HG03558 (cell line): ENCODE data around the gene JMJD4.

Experiments
- ATAC-seq: cut with Tn5 transposase; IDR thresholded peaks from one replicate; pipeline ENCODE4 v1.9.1; 2021; ENCODE audit warnings: moderate number of reproducible peaks; ENCODE audit not compliant: unreplicated experiment; ENCODE audit errors: extremely low read depth

JMJD4 gene, protein sequence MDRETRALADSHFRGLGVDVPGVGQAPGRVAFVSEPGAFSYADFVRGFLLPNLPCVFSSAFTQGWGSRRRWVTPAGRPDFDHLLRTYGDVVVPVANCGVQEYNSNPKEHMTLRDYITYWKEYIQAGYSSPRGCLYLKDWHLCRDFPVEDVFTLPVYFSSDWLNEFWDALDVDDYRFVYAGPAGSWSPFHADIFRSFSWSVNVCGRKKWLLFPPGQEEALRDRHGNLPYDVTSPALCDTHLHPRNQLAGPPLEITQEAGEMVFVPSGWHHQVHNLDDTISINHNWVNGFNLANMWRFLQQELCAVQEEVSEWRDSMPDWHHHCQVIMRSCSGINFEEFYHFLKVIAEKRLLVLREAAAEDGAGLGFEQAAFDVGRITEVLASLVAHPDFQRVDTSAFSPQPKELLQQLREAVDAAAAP

DNA sequence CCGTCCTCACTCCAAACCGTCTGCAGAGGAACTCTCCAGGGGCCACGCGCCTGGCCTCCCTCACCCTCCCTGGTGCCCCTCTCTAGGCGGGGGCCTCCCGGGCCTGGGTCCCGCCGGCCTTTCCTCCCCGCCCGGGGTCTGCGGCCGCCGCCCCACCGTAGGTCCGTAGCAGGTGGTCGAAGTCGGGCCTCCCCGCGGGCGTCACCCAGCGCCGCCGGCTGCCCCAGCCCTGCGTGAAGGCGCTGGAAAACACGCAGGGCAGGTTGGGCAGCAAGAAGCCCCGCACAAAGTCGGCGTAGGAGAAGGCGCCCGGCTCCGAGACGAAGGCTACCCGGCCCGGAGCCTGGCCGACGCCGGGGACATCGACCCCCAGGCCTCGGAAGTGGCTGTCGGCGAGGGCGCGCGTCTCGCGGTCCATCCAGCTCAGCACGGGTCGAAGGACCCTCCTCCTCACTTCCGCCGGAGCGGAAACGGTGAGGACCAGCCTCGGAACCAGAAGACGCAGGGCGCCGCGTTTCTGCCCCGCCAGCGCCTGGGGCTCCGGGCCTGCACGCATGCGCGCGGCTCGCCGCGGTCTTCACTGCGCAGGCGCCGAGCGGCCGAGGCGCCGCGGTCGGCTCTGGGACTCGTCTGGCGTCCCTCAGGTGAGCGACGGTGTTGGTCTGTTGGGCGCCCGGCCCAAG, at the start of gene JMJD4, which contains the start of gene SNAP47:
JMJD4 (minus strand) TSS at position 447 of the 683 bp plus-strand sequence; CDS start at position 418, 29 bp downstream.
SNAP47 (plus strand) TSS at position 580 of the 683 bp plus-strand sequence. CDS start 12,302 bp downstream, outside the sequence.
- peak; percentile 87 for ATAC-seq

DNA sequence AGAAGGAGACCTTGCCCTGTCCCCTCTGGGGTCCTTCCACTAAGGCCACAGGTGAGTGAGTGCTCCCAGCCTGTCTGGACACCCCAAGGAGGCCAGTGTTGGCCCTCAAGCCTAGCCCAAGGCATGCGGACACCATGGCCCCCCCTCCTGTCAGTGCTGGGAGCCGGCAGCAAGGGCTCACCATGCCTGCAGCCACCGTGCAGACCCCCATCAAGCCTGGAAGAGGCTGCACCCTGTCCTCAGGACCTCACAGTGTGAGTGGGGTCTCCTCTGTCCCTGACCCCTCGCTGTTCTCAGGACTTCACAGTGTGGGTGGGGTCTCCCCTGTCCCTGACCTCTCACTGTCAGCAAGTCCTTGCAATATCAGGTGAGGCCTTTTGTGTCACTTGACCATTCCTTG, 47.1 kb upstream of the JMJD4 start:
- ATAC-seq, result no peak

DNA sequence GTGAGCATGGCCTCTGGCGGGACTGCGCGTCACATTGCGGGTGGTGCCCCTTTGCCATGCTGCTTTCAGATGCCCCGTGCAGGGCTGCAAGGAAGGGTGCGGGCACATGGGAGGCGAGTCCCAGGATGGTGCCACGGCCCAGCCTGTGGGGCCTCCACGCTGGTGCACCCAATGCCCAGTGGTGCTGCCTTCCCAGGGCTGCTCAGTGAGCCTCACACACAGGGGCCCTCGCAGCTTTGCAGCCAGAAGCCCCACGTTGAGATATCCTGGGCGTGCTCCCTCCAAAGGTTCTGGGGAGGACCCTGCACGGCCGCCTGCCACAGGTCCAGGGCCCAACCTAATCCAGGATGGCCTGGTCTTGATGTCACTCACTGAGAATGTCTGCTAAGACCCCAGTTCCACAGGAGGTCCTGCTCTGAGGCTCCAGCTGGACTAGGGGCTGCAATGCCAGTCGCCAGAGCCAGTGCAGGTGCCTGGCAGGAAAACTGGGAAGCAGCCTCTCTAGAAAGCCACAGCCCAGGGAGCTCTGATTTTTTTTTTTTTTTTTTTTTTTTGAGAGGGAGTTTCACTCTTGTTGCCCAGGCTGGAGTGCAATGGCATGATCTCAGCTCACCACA, 46.3 kb upstream of the JMJD4 start:
- no peak for ATAC-seq

DNA sequence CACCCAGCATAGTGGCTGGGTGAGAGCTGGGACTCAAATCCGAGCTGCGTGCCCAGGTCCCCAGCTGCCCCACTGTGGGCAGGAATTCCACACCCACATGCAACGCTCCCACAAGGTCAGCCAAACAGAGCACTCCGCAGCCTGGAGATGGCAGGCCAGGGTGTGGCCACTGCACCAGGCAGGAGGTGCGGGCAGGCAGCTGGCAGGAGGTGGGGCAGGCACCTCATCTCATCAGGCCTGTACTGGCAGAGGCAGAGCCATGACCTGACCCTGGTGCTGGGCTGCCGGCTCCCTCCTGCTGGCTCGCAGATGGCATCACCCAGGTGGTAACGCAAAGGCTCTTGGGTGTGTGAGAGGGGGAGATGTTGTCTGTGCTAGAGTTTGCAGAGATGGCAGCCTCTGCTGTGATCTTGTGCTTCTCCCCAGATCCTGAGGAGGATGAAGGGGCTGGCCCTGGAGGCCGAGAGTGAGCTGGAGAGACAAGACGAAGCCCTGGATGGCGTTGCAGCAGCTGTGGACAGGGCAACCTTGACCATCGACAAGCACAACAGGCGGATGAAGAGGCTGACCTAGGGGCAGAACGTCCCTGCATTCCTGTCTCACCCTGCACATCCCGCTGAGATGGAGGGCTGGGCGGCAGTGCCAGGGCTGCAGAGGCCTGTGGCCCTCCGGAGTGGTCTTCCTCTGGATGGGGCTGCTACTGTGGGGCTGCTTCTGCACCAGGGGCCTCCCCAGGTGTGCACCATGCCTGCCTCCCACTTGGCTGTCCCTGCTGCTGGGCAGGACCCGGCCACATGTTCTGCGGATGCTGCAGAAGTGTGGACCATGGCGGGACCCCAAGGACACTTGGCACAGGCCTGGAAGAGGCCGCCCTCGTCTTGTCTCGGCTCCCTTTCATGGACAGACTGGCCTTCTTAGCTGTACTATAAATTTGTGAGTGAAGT, 45.3 kb upstream of the JMJD4 start:
- no peak for ATAC-seq

DNA sequence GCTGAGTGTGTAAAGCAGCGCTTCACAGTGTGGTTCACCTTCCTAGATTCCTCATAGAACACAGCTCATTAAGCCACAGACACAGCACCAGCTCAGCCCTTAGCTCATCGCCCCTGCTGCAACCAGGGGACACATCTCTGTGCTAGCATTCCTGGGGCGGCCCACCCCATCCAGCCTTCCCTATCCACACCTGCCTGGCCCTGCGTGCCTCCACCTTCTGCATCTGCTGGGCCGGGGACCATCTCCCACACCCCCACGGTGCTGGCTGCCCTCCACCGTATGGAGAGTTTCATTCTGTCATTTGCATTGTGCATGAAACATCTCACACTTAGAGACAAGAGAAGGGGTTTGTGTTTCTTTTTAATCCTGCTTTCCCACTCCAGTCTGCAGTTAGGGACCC, 44.6 kb upstream of the JMJD4 start:
- no peak for ATAC-seq

DNA sequence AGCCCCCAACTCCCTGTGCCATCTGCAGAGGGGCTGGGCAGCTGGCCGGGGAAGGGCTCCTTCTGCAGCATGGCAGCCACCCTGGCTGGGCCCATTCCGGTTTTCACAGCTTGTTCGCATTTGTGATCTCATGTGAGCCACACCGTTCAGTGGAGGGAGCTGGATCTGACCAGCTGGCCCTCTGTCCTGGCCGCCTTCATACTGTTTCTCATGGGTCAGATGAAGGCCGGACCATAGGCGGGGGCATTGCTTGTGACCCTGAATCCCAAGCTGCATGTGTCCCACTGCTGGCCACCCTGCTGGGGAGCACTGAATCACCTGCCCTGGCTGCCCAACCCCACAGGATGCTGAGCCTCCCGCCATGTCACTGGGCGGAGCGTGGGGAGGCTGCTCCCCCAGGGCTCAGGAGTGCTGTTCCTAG, 43.9 kb upstream of the JMJD4 start:
- no peak for ATAC-seq

DNA sequence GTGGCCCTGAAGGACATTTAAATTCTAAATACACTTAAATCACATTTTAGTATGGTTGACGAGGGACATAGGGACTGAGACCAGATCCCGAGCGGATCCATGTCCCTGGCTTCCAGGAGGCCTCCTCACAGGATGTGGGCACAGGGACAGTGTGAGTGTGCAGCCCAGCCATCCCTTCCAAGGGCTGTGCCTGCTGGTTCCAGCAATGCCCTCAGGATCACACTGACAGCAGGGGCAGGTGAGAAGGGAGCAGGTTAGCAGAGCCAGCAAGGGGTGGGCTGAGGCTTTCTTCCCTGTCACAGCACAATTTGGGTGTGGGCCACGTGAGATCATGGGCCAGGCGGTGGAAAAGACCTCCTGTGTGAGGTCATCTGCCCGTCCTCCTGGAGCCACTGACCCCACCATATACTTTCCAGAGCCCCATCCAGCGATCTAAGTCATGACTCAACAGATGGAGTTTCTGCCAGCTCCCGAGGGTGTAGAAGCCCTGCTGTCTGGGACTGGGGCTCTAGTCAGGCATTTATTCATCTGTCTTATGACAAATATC, 43.4 kb upstream of the JMJD4 start:
- no peak for ATAC-seq

DNA sequence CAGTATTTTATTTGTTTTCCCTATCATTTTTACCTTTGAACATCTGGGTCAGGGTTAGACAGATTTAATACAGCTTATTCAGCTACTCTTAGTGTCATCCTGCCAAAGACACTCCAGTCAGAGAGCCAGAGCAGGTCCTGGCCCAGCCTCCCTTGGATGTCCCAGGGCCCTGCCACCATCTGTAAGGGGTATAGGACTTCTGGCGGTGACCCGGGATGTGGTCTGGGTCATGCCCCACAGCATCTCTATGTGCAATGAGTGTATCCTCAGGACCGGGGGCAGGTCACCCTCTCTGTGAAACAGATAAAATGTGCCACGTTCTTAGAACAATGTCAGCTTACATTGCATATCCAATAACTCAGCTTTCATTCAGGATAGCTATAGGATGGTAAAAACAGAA, 42.5 kb upstream of the JMJD4 start:
- ATAC-seq, result no peak

DNA sequence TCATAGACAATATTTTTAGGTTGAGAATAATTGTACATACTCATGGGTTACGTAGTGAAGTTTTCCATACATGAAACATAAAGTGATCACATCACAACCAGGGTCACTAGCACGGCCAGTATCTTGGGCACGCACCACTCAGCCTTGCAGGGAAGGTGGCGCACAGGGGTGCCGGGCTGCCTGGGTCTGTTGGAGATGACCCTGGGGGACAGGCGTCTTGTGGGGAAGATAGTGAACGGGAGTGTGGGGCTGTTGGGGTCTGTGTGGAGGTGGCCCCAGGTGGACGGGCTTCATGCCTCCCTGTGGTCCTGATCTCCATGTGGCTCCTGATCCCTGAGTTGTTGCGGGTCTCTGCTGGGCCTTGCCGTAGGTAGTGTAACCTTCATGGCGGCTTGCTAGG, 42.1 kb upstream of the JMJD4 start:
- no peak for ATAC-seq

DNA sequence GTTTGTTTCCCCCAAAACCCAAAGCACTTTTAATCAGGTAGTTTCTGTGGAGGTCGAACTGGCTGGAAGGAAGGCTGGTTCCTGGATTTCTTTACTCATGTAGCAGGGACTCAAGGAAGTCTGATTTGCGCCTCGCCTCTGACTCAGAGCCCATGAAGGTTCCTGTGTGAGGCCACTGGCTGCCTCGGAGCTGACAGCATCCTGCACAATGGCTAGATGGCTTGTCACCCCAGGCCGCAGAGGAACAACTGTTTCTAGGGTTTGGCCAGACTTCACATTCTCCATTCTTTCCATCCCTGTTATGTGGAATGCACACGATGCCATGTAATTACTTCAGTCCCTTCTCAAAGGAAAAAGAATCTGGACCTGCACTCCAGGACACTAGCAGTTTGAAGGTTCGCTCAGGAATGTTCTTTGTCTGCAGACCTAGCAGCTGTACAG, 41.2 kb upstream of the JMJD4 start:
- no peak for ATAC-seq

DNA sequence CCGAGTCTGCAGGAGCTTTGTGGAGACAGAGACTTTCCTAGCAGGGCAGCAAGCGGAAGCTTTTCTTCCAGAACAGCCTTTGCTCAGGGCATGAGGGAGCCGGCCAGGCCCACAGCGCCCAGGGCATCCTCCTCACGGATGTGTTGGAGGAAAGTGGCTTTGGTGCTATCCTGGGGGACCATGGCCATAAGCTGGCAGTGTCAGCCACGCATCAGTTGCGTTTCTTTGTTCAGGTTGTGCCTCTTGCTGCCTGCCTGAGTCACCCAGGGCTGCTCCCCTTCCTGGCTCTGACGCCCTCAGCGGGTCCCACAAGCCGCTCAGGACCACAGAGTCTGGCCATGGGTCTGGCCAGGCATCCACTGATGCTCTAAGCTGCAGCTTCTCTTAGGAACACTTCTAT, 40.7 kb upstream of the JMJD4 start:
- ATAC-seq, result no peak

DNA sequence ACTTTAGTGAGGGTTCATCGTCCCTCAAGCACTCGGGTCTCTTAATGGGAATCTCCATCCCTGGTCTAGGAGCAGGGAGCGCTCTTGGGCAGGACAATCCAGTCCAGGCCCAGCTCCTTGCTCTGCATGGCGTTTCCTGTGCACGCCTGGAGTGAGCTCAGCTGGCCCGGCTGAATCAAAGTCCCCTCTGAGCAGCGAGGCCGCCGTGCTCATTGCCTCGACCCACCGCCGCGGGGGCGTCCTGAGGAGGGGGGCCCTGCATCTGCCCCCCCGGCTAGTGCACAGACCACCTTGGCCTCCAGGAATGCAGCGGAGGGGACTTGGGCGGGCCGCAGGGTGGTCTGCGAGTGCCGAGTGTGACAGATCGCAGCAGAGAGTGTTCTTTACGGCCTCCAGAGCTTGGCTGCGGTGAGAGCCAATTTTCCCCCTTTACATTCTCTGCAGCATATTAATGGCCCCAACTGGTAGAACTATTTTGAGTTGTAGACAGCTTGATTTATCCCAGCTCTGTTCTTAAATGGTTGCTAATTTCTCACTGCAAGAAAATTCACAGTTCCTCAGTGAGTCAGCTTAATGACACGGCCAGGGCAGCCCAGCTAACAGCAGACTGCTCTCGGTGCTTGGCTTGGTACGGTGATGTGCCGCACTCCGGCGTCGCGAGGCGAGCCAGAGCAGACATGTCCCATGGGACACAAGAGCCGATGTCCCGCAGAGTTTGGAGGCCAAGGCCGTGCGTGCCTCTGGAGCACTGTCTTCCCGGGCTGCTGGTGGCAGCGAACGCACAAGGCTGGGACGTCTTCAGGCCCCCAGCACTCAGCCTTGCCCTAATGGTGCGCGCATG, 39.9 kb upstream of the JMJD4 start:
- no peak for ATAC-seq

DNA sequence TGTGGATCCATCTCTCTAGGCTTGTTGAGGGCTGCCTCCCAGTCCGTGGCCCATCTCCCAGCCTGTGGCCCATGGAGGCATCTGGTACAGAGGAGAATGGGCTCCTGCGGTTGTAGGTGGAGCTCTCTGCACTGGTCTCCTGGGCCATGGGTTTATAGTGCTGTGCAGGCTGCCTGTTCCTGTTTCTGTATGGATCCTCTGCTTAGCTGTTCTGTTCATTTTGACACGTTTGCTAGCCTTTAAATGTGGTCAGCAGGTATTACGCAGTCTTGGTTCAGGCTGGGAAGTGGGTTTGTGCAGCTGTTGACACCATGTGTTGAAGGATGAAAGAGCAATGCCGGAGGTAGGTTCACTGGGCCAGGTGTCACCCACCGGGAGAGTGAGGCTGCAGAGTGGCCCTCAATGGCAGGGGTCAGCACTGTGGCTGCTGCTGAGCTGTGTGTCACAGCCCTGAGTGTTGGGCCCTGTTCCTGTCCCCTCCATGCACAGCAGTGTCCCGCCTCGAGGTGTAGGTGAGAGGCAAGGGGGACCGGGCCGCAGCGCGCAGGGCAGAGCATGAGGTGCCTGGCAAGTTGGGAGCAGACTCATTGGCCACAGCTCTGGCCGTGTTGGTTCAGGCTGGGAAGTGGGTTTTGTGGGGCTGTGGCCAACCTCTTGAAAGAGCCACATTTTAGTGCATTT, 39.1 kb upstream of the JMJD4 start:
- ATAC-seq, result no peak

DNA sequence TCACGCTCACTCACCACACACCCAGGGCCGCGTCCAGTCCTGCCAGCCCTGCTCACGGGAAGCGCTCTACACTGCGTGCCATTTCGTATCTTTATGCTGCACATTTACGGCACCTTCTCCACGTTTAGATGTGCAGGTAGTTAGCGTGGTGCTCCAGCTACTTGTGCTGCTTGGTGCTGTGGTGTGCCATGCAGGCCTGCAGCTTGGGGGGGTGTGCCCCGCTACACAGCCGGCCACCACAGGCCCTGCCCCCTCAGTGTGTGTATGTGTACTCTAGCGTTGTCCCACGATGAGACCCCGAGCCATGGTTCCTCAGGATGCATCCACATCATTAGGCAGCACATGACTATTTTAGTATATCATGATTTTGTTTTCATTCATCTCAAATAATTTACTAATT, 38.5 kb upstream of the JMJD4 start:
- ATAC-seq, result no peak

DNA sequence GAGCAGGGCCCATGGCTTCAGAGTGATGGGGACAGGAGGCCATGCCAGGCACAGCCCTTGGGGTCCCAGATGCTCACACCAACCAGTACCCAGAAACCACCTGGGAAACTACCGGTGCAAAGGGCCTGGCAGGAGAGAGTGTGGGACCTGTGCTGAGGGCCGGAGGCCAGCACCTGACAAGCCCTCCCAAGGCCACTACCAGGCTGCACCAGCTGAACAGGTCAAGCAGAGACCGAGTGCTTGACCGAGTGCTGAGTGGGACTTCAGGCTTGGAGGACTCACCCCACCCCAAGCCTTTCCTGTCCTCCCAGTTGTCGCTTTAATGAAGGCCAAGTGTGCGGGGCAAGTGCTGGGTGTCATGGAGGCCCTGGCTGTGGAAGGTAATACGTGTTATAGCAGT, 36.7 kb upstream of the JMJD4 start:
- no peak for ATAC-seq

DNA sequence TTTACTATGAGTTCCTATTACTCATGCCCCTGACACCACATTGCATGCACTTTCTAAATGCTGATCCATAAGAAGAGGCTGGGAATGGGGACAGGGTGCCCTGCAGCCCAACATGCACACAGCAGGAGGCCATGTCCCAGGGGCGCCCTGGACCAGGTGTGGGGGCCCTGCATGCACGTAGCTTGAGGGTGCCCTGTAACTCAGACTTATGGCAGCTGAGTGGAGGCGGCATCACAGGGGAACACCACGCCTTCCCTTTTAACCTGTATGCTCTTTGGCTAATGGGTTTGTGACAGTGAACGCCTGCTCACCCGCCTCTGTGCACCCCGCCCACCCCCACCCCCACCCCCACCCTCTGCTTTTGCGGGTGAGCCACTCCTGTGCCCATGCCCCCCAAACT, 36.2 kb upstream of the JMJD4 start:
- no peak for ATAC-seq

DNA sequence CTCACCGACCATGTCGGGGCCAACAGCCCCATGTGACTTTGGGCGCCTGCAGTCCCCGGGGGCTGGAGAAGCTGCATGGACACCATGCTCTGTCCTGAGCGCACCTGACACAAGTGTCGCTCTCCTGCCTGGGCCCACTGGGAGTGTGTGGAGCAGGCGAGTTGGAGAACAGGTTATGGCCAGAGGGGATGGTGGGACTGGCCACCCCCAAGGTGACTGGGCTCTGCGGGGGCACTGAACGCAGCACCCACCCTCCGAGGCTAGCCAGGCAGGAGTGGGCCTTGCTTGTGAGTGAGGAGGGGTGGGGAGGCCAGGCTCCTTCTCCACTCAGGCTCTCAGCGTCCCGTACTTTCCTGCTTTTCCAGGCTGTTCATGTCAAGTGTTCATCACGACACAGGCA, 35.7 kb upstream of the JMJD4 start:
- ATAC-seq, result no peak

DNA sequence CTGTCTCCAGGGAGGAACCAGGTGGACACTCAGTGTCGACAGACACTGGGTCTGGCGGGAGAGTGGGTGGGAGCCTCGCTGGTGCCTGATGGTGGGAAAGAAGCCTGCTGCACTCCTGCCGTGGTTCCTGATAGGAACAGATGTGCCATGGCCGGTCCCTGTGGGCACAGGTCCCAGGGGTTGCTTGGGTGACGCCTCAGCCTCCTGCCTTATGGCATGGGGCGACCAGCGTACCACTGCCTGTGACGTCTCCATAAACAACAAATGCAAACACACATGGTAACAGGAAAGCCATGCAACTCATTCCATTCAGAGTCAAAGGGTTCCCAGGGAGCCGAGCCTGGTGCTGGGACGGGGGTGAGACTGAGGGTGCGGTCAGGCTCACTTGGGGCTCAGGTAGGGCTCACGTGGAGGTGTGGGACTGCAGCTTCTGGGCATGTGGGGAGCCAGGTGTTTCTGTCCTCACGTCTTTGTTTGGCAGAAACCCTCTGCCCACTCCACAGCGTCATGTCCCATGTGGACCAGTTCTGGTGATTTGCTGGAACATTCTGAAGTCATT, 34.9 kb upstream of the JMJD4 start:
- ATAC-seq, result no peak
